Measurements from ENCODE around the gene UCMA. TPM values are rescaled to one million over a fixed set of nuclear protein-coding genes. Genes with fewer than 3 reads are reported as not detected.

UCMA gene
- total and polyA plus RNA-seq, 3 experiments from 2014 or later: not detected

- CTCF ChIA-PET: interaction anchor here (1.0 kb wide), 1 partner anchor 33 kb away, joined by 3 read pairs; no protein-coding TSS in a partner anchor
- H3K4me1 Mint-ChIP-seq: no peaks in the 10 kb centered on the region
Measured at GRCh38 chr10:13231190-13231589, 3.0 kb downstream of the UCMA start.

GRCh38 chr10:13227031-13227430 lies 7.1 kb downstream of the UCMA start:
- Histone ChIP-seq H3K27ac (ENCODE audit: low read depth, low read length) (no peak overlapping the region), H3K4me3 (ENCODE audit: low read length) (no peak overlapping the region), H3K4me1 (ENCODE audit: insufficient read depth, low read length) (no peaks in the 10 kb centered on the region), H3K9me3 (ENCODE audit: low read length) (no peaks in the 10 kb centered on the region), H3K27me3 (ENCODE audit: insufficient read depth, low read length, poor library complexity, severe bottlenecking) (no peaks in the 10 kb centered on the region), H3K36me3 (ENCODE audit: insufficient read depth, low read length) (no peaks in the 10 kb centered on the region)
- Mint-ChIP-seq H3K9me3 (no peaks in the 10 kb centered on the region), H3K27ac (peak overlapping the region in 1 of 8 donors; percentile 21), H3K4me3 (no peak overlapping the region), H3K4me1 (no peaks in the 10 kb centered on the region), H3K36me3 (no peaks in the 10 kb centered on the region), H3K27me3 (peaks cover 0 to 5% of the 10 kb centered on the region in 2 donors)
- no peak for DNase-seq
- ChIA-PET POLR2A (no interaction called here), CTCF (no interaction called here)

More at GRCh38 chr10:13231190-13231589, 3.0 kb downstream of the UCMA start:
- no peak overlapping the region for H3K27ac ChIP-seq (ENCODE audit: low read depth, low read length)
- no peaks in the 10 kb centered on the region for H3K9me3 ChIP-seq (ENCODE audit: low read length)
- DNase-seq: no peak
- Mint-ChIP-seq H3K27ac (no peak overlapping the region), H3K9me3 (no peaks in the 10 kb centered on the region), H3K36me3 (no peaks in the 10 kb centered on the region), H3K4me3 (no peak overlapping the region), H3K27me3 (peaks cover 5 to 6% of the 10 kb centered on the region in 2 donors)
- H3K27me3 ChIP-seq (ENCODE audit: insufficient read depth, low read length, poor library complexity, severe bottlenecking): no peaks in the 10 kb centered on the region
- no peaks in the 10 kb centered on the region for H3K36me3 ChIP-seq (ENCODE audit: insufficient read depth, low read length)
- POLR2A ChIA-PET: no interaction called here
- H3K4me1 ChIP-seq (ENCODE audit: insufficient read depth, low read length): no peaks in the 10 kb centered on the region
- no peak overlapping the region for H3K4me3 ChIP-seq (ENCODE audit: low read length)

- Histone ChIP-seq H3K27ac (ENCODE audit: low read depth, low read length) (no peak overlapping the region), H3K4me3 (ENCODE audit: low read length) (no peak overlapping the region), H3K9me3 (ENCODE audit: low read length) (no peaks in the 10 kb centered on the region), H3K27me3 (ENCODE audit: insufficient read depth, low read length, poor library complexity, severe bottlenecking) (no peaks in the 10 kb centered on the region), H3K4me1 (ENCODE audit: insufficient read depth, low read length) (no peaks in the 10 kb centered on the region), H3K36me3 (ENCODE audit: insufficient read depth, low read length) (no peaks in the 10 kb centered on the region)
- peaks cover 0 to 5% of the 10 kb centered on the region in 2 donors for H3K27me3 Mint-ChIP-seq
- no peaks in the 10 kb centered on the region for H3K9me3 Mint-ChIP-seq
- ChIA-PET POLR2A (no interaction called here), CTCF (no interaction called here)
- no peaks in the 10 kb centered on the region for H3K36me3 Mint-ChIP-seq
- H3K4me3 Mint-ChIP-seq: no peak overlapping the region
- no peaks in the 10 kb centered on the region for H3K4me1 Mint-ChIP-seq
- no peak overlapping the region for H3K27ac Mint-ChIP-seq
- no peak for DNase-seq
Measured at GRCh38 chr10:13225601-13226000, 8.6 kb downstream of the UCMA start.

- no peaks in the 10 kb centered on the region for H3K27me3 ChIP-seq (ENCODE audit: insufficient read depth, low read length, poor library complexity, severe bottlenecking)
- no peak overlapping the region for H3K4me3 ChIP-seq (ENCODE audit: low read length)
- Mint-ChIP-seq H3K4me1 (no peaks in the 10 kb centered on the region), H3K36me3 (no peaks in the 10 kb centered on the region), H3K4me3 (no peak overlapping the region), H3K27me3 (peaks cover 0 to 5% of the 10 kb centered on the region in 2 donors), H3K9me3 (no peaks in the 10 kb centered on the region), H3K27ac (no peak overlapping the region)
- ChIA-PET CTCF (no interaction called here), POLR2A (no interaction called here)
- H3K4me1 ChIP-seq (ENCODE audit: insufficient read depth, low read length): no peaks in the 10 kb centered on the region
- H3K36me3 ChIP-seq (ENCODE audit: insufficient read depth, low read length): no peaks in the 10 kb centered on the region
- DNase-seq: no peak
- no peak overlapping the region for H3K27ac ChIP-seq (ENCODE audit: low read depth, low read length)
- H3K9me3 ChIP-seq (ENCODE audit: low read length): no peaks in the 10 kb centered on the region
Measured at GRCh38 chr10:13224210-13224995, 9.8 kb downstream of the UCMA start.

GRCh38 chr10:13223241-13223640 lies 10.9 kb downstream of the UCMA start:
- Mint-ChIP-seq H3K27ac (no peak overlapping the region), H3K36me3 (no peaks in the 10 kb centered on the region), H3K27me3 (peaks cover 0 to 5% of the 10 kb centered on the region in 2 donors), H3K4me3 (no peak overlapping the region), H3K9me3 (no peaks in the 10 kb centered on the region), H3K4me1 (no peaks in the 10 kb centered on the region)
- no peaks in the 10 kb centered on the region for H3K9me3 ChIP-seq (ENCODE audit: low read length)
- H3K27ac ChIP-seq (ENCODE audit: low read depth, low read length): no peak overlapping the region
- POLR2A ChIA-PET: no interaction called here
- H3K36me3 ChIP-seq (ENCODE audit: insufficient read depth, low read length): no peaks in the 10 kb centered on the region
- no peaks in the 10 kb centered on the region for H3K27me3 ChIP-seq (ENCODE audit: insufficient read depth, low read length, poor library complexity, severe bottlenecking)
- no peak overlapping the region for H3K4me3 ChIP-seq (ENCODE audit: low read length)
- no peaks in the 10 kb centered on the region for H3K4me1 ChIP-seq (ENCODE audit: insufficient read depth, low read length)
- CTCF ChIA-PET: no interaction called here
- no peak for DNase-seq

- Mint-ChIP-seq H3K27ac (no peak overlapping the region), H3K4me1 (no peaks in the 10 kb centered on the region), H3K36me3 (no peaks in the 10 kb centered on the region), H3K9me3 (no peaks in the 10 kb centered on the region), H3K4me3 (no peak overlapping the region), H3K27me3 (peaks cover 0 to 2% of the 10 kb centered on the region in 2 donors)
- Histone ChIP-seq H3K27ac (ENCODE audit: low read depth, low read length) (no peak overlapping the region), H3K27me3 (ENCODE audit: insufficient read depth, low read length, poor library complexity, severe bottlenecking) (no peaks in the 10 kb centered on the region), H3K9me3 (ENCODE audit: low read length) (no peaks in the 10 kb centered on the region), H3K4me1 (ENCODE audit: insufficient read depth, low read length) (no peaks in the 10 kb centered on the region), H3K36me3 (ENCODE audit: insufficient read depth, low read length) (no peaks in the 10 kb centered on the region), H3K4me3 (ENCODE audit: low read length) (no peak overlapping the region)
- no peak for DNase-seq
- CTCF ChIA-PET: interaction anchor here (1.3 kb wide), 1 partner anchor 80 kb away, joined by 3 read pairs; no protein-coding TSS in a partner anchor
- POLR2A ChIA-PET: no interaction called here
Measured at GRCh38 chr10:13222566-13222965, 11.6 kb downstream of the UCMA start.

GRCh38 chr10:13222151-13222550 lies 12.0 kb downstream of the UCMA start:
- Histone ChIP-seq H3K27me3 (ENCODE audit: insufficient read depth, low read length, poor library complexity, severe bottlenecking) (no peaks in the 10 kb centered on the region), H3K36me3 (ENCODE audit: insufficient read depth, low read length) (no peaks in the 10 kb centered on the region), H3K9me3 (ENCODE audit: low read length) (no peaks in the 10 kb centered on the region), H3K4me1 (ENCODE audit: insufficient read depth, low read length) (no peaks in the 10 kb centered on the region), H3K4me3 (ENCODE audit: low read length) (no peak overlapping the region), H3K27ac (ENCODE audit: low read depth, low read length) (no peak overlapping the region)
- ChIA-PET CTCF (interaction anchor here (1.3 kb wide), 1 partner anchor 80 kb away, joined by 3 read pairs; no protein-coding TSS in a partner anchor), POLR2A (no interaction called here)
- peaks cover 0 to 2% of the 10 kb centered on the region in 2 donors for H3K27me3 Mint-ChIP-seq
- no peaks in the 10 kb centered on the region for H3K9me3 Mint-ChIP-seq
- no peak overlapping the region for H3K27ac Mint-ChIP-seq
- no peaks in the 10 kb centered on the region for H3K36me3 Mint-ChIP-seq
- no peak for DNase-seq
- H3K4me1 Mint-ChIP-seq: no peaks in the 10 kb centered on the region
- H3K4me3 Mint-ChIP-seq: no peak overlapping the region

- H3K9me3 ChIP-seq (ENCODE audit: low read length): no peaks in the 10 kb centered on the region
- H3K4me3 ChIP-seq (ENCODE audit: low read length): no peak overlapping the region
- CTCF ChIA-PET: interaction anchor here (1.3 kb wide), 1 partner anchor 81 kb away, joined by 3 read pairs; no protein-coding TSS in a partner anchor
- Mint-ChIP-seq H3K4me3 (no peak overlapping the region), H3K27ac (no peak overlapping the region), H3K27me3 (peaks cover 0 to 2% of the 10 kb centered on the region in 2 donors), H3K9me3 (no peaks in the 10 kb centered on the region), H3K36me3 (no peaks in the 10 kb centered on the region), H3K4me1 (no peaks in the 10 kb centered on the region)
- DNase-seq: no peak
- no peak overlapping the region for H3K27ac ChIP-seq (ENCODE audit: low read depth, low read length)
- H3K4me1 ChIP-seq (ENCODE audit: insufficient read depth, low read length): no peaks in the 10 kb centered on the region
- POLR2A ChIA-PET: no interaction called here
- no peaks in the 10 kb centered on the region for H3K27me3 ChIP-seq (ENCODE audit: insufficient read depth, low read length, poor library complexity, severe bottlenecking)
- H3K36me3 ChIP-seq (ENCODE audit: insufficient read depth, low read length): no peaks in the 10 kb centered on the region
Measured at GRCh38 chr10:13221572-13221971, 12.6 kb downstream of the UCMA start.
